CD1c-positive myeloid dendritic cell (primary cell): ENCODE results near the gene GJA3.

Experiments
- DNase-seq: peaks from one replicate; pipeline ENCODE4 v3.0.0-alpha.2; 2016; ENCODE audit errors: extremely low spot score

Gene GJA3

DNA sequence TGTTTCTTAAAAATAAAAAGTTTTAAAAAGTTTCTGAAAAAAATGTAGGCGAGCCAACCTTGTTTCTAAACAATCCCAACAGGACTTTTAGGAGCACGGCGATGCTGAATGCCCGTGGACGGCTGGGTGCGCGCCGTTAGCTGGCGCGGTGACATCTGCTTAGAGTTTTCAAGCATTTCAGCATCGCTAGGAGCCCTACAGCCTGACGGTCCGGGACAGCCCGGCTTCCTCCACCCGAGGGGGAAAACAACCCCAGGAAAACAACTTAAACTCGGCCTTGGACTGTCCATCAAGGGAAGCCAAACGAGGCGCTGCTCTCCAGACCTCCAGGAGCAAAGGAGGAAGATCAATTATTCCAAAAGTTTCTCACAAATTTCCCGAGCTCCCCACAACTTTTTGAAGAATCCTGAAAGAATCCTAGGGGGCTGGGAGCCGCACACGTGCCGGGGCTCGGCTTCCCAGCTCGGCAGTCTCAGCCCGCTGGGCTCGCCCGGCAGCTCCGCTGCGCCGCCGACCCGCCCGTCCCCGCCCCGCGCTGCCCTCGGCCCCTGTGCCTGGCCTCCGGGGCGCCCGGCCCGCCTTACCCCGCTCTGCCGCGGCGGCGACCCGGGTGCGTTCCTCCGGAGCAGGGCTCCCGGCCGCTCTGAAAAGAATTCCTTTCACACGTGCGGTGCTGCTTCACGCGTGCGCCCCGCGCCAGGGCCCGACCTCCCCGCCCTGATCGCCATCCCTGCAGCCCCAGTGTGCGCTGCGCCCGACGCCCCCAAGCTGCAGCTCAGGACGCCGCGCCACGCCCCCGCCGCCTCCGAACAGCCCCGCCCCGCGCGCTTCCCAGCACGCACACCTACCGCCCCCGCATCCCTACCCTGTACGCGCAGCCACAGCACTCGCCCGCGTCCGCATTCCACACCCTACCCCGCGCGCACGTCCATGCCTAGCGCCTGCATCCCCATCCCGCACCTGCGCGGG lies at the start of gene GJA3:
Gene GJA3 (minus strand): TSS at position 747 of the 969 bp plus-strand sequence. CDS start 17,764 bp downstream, outside the sequence.
- DNase-seq: peak; percentile 20

DNA sequence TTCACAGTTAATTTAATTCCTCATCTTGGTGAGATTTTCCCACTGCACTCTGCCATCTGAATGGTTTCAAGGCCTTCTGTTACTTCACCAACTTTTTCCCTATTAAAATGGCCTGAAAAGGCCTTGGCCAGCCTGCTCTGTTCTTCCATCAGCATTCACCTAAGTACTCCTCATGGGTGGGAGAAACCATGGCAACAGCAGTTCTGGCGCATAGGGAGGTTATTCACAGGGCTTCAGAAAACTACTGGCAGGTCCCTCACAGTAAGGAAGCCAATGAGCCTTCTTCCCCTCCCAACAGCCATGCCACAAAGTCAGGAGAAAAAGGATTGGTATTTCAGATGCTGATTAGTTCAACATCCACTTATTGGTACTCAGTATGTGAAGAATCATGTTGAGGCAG lies 49.1 kb upstream of the GJA3 start:
- no peak for DNase-seq

DNA sequence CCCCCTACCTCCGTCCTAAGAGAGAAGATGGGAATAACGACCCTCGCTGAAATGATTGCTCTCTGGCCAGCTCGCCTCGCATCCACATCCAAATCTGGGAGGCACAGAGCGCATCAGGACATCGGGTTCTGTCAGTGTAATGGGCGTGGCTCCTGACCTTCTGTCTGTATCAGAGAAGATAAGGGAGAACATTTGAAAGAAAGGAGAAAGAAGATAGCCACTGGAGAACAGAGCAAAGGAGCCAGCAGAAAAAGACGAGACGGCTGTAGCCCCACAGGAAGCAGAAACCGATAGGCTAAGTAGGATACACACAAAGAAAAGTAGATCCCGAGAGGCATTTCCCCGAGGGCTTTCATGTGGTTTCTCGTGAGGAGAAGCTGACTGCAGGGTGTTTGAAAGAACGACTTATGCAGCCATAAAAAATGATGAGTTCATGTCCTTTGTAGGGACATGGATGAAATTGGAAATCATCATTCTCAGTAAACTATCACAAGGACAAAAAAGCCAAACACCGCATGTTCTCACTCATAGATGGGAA lies 45.9 kb upstream of the GJA3 start:
- no peak for DNase-seq

DNA sequence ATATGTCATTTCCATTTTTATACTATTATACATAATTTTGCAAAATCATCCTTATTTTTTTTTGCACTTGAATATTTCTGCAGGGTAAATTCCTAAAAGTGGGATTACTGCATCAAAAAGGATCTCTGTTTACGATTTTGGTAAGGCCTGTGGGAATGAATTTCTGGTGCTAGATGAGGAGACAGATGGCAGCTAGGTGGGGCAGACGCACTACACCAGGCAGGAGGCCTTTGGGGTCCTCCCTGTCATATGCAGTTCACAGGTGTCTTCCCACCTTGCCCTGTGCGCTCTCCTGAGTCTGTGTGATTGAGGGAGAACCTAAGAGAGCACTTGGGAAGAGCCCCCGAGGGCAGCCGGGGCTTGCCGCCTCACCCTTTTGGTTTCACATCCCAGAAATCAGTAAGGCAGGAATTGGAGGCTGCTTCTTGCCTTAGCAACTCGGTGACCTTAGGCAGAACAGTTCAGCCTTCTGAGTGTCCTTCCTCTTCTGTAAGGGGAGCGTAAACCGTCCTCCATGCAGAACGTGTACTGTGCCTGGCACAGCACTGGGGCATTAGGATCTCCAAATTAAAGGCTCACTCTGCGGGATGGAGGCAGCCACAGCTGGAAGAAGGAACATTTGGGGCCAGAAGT lies 45.3 kb upstream of the GJA3 start:
- DNase-seq: no peak

DNA sequence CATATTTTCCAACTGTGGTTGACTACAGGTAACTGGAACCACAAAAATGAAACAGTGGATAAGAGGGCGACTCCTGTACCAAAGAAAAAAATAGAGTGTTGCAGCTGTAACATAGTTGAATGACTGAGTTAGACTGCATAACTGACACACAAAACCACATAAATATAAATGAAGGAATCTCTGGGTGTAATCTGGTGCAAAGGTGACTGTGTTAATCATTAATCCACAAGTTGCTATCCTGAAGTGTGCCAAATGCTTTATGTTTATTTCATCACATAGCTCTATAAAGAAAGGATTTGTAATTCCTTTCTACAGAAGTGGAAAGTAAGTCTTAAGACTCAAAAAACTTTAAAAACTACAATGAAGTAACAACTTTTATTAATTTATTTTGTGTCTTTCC lies 37.9 kb upstream of the GJA3 start:
- DNase-seq: no peak

DNA sequence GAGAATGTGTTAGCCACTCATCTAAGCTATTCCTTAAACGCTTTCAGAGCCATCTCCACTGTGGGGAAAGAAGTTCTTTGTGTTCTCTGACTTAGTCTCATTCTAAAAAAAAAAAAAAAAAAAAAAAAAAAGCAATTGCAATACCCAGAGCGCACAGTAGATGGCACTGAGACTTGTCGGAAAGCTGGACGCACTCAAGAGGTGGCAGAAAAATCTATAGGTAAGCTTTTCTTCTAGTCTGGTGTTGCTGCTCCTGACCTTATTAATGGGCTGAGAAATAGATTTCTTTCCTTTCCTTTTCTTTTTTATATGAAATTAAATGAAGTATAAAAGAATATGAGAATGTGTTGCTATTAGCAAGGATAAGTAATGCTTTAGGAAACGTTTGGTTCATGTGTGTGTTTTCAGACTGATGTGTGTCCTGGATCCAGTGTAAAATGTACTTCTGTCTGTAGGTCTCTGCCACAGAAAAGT lies 36.5 kb upstream of the GJA3 start:
- peak; percentile 59 for DNase-seq

DNA sequence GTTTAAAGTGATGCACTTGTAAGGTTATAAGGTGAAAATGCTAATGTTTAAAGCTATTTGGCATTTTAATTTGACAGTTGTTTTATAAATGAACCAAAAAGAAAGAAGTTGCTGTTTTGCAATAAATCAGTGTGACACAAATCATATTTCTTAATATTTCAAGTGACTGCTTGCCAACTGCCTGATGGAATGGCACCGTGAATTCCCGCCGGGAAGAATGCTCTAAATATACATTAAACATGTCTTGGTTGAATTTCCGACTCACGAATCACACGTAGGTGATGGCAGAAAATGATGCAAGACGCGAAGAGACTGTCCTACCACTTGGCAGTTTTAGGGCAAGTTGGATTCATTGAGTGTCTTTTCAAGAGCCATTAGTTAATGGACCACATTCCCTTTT lies 34.9 kb upstream of the GJA3 start:
- DNase-seq: no peak

DNA sequence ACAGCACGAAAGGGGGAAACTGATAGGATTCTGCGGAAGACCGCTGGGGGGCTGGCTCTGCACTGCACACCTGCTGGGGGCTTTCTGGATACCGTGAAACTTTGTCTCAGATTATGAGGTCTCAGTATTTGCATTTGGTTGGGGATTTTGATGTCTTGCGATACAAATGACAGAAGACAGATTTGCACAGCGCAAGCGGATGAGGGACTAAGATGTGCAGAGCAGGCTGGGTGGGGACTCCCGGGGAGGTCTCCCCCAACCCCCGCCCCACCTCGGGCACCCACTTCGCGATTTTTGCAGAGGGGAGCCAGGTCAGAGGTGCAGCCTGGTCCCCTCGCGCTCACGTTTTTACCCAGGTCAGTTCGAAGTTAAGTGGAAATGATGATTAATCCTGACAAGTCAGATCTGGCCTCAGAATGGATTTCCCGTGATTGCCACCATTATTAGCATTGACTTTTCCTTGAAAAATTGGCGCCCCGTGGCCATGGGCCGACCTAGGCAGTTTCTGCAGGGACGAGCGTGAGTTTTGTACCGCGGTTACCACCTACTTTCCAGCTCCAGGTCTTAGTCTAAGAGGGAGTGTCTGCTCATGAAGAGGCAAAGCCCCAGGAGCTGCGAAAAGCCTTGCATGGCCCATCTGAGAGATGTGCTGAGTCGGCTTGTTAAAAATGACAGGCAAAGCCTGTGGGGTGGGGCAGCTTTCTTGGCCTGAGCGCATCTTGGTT lies 33.2 kb upstream of the GJA3 start:
- DNase-seq: peak; percentile 20

DNA sequence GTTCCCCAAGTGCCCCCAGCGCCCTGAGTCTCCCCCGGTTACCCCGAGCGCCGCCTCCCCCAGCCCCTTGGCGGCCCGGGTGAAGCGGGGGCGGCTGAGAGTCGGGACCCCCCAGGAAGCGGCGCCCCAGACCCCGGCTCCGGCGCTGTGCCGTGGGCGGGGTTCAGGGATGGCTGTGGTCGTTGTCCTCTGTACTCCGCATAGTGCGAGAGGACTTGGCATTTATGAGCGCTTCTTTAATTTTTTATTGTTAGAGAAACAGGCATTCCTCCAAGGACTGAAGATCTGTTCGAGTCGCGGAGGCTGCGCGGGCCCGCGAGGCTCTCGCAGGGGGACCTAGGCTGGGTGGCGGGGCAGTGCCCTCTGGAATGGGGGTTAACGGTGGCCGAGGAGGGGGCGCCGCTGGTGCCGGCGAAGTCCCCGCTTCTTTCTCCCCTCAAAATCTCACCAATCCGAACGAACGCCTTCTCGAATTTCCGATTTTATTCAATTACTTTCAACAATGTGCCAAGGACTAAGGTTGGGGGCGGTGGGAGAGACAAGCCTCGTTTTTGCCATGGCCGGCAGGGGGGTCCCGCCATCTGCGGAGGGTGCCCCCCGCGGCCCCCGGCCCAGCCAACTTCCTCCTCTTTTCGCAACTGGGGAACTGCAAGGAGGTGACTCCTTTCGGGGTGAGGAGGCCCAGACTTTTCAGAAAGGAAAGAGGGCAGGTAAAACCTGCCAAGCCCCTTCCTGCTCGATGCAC lies 32.5 kb upstream of the GJA3 start:
- DNase-seq: no peak

DNA sequence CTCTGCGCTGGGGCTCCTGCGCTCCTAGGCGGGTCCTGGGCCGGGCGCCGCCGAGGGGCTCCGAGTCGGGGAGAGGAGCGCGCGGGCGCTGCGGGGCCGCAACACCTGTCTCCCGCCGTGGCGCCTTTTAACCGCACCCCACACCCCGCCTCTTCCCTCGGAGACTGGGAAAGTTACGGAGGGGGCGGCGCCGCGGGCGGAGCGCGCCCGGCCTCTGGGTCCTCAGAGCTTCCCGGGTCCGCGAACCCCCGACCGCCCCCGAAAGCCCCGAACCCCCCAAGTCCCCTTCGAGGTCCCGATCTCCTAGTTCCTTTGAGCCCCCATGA lies 31.9 kb upstream of the GJA3 start, which contains the start of gene GJB2:
Gene GJB2 (minus strand): TSS at position 103 of the 326 bp plus-strand sequence. CDS start 3,357 bp downstream, outside the sequence.
- no peak for DNase-seq

DNA sequence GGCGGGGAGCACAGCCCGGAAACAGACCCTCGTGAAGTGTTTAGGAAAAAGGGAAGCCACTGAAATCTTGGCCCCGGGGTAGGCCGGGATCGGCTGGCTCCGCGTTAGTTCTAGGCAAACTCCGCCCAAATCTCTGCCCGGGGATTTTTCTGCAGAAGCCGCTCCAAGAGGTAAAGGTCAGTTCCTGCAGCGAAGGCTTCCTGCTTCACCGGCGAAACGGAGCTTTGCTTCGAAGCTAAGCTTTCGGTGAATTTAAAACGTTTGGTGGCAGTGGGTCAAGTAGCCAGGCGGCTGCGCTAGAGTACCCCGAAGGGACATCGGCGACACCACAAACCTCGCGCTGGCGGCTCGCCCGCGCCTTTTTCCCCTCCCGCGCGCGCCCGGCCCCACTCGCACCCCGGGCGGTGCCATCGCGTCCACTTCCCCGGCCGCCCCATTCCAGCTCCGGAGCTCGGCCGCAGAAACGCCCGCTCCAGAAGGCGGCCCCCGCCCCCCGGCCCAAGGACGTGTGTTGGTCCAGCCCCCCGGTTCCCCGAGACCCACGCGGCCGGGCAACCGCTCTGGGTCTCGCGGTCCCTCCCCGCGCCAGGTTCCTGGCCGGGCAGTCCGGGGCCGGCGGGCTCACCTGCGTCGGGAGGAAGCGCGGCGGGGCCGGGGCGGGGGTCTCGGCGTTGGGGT lies 31.4 kb upstream of the GJA3 start:
- DNase-seq: peak; percentile 57

DNA sequence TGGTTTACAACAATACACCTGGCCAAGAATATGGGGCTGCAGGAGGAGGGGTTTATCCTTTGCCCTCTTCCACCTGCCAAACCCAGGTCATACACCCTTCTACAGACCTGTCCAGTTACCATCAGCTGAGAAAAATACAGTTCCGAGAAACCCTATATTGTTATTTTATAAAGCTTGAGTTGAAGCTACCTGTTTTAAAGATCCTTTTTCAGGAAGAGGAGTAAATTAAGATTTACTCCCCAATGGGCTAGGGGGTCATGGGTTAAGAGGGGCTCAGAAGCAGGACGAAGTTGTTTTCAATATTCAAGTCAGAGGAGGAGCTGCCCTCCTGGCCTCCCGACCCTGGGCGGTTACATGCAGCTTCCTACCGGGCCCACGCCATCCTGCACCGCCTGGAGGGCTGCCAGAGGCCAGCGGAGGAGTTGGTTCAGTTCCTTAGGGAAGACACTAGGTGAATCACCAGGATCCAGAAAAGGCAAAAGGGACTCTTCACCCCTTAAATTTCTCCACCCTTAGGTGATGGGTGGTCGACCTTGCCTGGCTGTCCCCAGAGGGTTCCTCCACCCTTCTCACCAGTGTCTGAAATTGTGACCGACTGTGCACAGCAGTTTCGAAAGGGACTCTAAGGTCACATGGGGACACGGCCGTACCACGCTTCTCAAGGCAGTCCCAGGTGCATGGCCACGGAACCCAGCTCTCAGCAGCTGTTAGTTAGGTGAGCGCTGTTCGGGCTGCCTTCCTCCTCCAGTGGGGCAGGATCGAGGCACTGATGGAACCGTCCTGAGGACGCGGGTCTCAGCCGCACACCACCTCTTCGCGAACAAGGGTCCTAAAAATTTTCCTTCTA lies 30.7 kb upstream of the GJA3 start:
- DNase-seq: peak; percentile 67

DNA sequence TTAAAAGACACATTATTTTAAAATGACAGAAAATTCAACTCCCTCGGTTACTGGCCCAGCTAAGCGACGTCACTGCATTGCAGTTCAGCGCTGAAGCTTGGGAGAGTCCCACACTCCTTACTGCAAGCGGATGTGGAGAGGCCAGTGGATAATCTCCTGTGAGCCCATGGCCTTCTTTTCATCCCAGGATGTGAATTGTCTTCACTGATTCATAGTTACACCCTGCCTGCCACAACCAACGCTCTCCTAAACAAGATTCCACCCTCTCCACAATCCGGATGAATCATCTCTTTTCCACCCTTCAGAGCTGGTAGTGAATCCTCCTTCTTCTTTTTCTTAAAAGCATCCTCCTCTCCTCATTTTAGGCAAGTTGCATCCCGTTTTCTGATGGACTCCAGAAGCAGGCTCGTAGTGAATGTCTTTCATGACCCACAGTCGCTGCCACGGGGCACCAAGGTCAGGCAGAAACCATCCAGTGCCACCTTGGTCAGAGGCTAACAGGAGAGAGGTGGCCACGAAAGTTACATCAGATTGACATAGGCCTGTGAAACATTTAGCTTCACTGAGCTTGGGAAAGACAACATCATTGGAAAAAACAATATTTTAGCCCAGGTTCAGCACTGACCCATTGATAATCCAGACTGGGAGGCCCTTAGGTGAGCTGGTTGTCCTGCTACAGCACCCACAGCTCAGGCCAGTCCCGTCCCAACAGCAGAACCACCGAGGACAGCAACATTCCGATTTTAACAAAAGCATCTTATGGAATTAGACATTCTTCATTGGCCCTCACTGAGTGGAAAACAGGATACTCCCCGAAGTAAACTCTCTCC lies 29.8 kb upstream of the GJA3 start:
- no peak for DNase-seq

DNA sequence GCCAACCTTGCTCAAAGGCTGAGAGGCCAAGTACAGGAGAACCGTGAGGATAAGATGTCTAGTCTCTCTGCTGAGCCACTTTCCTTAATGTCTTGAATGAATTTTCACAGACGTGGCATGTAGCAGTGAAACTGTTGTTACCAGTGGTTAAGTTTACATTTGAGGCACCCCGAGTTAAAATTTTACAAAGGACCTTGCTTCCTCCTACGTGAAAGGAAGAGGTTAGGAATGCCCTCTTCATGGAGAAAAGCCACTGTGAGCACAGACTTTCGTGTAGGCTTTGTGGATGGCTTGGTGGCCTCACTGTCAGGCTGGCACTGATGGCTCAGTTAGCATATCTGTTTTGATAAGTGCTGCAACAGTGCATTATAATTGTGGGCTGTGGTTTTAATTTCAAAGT lies 29.2 kb upstream of the GJA3 start:
- no peak for DNase-seq

DNA sequence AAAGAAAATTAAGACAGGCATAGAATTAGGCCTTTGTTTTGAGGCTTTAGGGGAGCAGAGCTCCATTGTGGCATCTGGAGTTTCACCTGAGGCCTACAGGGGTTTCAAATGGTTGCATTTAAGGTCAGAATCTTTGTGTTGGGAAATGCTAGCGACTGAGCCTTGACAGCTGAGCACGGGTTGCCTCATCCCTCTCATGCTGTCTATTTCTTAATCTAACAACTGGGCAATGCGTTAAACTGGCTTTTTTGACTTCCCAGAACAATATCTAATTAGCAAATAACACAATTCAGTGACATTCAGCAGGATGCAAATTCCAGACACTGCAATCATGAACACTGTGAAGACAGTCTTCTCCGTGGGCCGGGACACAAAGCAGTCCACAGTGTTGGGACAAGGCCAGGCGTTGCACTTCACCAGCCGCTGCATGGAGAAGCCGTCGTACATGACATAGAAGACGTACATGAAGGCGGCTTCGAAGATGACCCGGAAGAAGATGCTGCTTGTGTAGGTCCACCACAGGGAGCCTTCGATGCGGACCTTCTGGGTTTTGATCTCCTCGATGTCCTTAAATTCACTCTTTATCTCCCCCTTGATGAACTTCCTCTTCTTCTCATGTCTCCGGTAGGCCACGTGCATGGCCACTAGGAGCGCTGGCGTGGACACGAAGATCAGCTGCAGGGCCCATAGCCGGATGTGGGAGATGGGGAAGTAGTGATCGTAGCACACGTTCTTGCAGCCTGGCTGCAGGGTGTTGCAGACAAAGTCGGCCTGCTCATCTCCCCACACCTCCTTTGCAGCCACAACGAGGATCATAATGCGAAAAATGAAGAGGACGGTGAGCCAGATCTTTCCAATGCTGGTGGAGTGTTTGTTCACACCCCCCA lies 28.1 kb upstream of the GJA3 start:
- DNase-seq: peak; percentile 77

DNA sequence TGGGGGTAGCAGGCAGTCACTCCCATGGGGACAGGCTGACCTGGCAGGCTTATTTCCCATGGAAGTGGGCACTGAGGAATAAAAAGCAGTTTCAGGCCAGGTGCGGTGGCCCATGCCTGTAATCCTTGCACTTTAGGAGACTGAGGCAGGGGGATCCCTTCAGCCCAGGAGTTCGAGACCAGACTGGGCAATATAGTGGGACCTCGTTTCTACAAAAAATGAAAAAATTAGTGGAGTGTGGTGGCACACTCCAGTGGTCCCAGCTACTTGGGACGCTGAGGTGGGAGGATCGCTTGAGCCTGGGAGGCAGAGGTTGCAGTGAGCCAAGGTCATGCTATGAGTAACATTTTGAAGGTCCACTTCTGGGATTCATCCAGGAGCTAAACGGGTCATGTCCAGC lies 25.9 kb upstream of the GJA3 start:
- no peak for DNase-seq

DNA sequence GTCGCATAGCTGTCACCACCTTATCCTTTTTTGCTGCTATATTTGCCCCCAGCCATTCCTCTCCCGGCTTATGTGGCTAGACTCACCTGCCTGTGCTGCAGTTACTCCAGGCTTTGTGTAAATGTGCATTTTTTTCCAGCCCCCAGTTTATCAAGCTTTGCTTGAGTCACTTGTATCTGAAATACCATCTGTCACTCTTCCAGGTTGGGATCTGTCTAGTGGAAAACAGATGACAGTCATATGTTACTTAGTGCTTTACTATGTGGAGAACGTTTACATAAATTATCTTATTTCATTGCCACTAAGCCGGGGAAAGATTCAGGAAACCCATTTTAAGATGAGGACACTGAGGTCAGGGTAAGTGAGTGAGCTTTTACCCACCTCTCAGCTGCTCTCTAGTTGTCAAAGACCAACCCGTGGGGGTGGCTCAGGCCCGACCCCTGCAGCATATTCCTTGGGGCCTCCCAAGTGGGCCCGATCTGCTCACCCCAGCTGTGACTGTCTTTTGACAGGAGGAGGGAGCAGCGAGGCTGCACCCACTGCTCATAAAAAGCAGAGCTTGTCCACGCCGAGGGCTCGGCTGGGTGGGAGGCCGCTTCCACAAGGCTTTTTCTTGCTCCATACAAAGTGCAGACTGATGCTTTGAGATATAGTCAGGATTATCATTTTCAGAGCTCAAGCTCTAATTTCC lies 24.7 kb upstream of the GJA3 start:
- no peak for DNase-seq
